HCT116 (cell line): ENCODE results near the gene RINT1. TPM values are rescaled to one million over a fixed set of nuclear protein-coding genes. Genes with fewer than 3 reads are reported as not detected.

Experiments used
- ATAC-seq: fragments of 200-7000 bp; cut with Tn5 transposase; 2 replicates; pipeline ENCODE4 v1.9.1; 2020; ENCODE audit warnings: mild to moderate bottlenecking, moderate library complexity
- BruUV-seq: library from RNA; stranded (reverse); fragments of 400-500 nt; replicated peaks from 2 replicates; lab custom pipeline; 2021; lab: Mats Ljungman, UMichigan
- CTCF ChIA-PET: fragments of 300-600 bp; sonication (Branson Sonifier 250); formaldehyde crosslinking; loops from one replicate; lab custom pipeline; 2021; ENCODE audit warnings: antibody characterized with exemption; lab: Charles Lee
- POLR2A ChIA-PET: fragments of 300-600, 350-600 bp; sonication (Branson Sonifier 250); formaldehyde crosslinking; loops from one replicate; lab custom pipeline; 2021; ENCODE audit warnings: antibody characterized with exemption; lab: Charles Lee
- RAD21 ChIA-PET, 2 experiments: fragments of 300-600 bp; sonication (Branson Sonifier 250); formaldehyde crosslinking; loops; one replicate each; lab custom pipeline; 2023; ENCODE audit warnings: low total read pairs in 2 of 2; ENCODE audit not compliant: uncharacterized antibody in 2 of 2, unreplicated experiment in 2 of 2, low non-redundant PET in 1 of 2; lab: Charles Lee
- DNase-seq: peaks from one replicate; pipeline ENCODE4 v3.0.0-alpha.2; 2010; ENCODE audit warnings: low read depth, low spot score
- H2AFZ ChIP-seq: fragments of 200-600 bp; shearing (Covaris generic), sonication (generic); 2 replicates; pipeline ENCODE4 v1.6.1; 2017; ENCODE audit warnings: low read depth, mixed run types, mixed read lengths, antibody characterized with exemption, low read length; ENCODE audit not compliant: poor library complexity, severe bottlenecking
- H3K27ac ChIP-seq: 2 replicates; pipeline ENCODE4 v1.5.1; 2012; ENCODE audit warnings: low read depth, low read length
- H3K27me3 ChIP-seq: fragments of 200-600 bp; sonication (generic); 2 replicates; pipeline ENCODE4 v1.6.1; 2016; ENCODE audit warnings: mixed run types, low read length, mixed read lengths; ENCODE audit not compliant: insufficient read depth
- H3K36me3 ChIP-seq, 2 experiments: fragments of 200-500 bp in 1 of 2; fragments of 200-600 bp in 1 of 2; sonication (Bioruptor generic) in 1 of 2; sonication (generic) in 1 of 2; 2 replicates each; pipeline versions ENCODE4 v1.5.1 to v1.6.1; 2014 to 2016; ENCODE audit warnings: low read length in 2 of 2, inconsistent platforms in 1 of 2, mixed read lengths in 1 of 2, mixed run types in 1 of 2; ENCODE audit not compliant: insufficient read depth in 2 of 2, control insufficient read depth in 1 of 2
- H3K4me1 ChIP-seq, 2 experiments: fragments of 200-600 bp in 1 of 2; sonication (generic) in 1 of 2; 2 replicates each; pipeline versions ENCODE4 v1.5.1 to v1.6.1; 2012 to 2017; ENCODE audit warnings: low read length in 2 of 2, inconsistent platforms in 1 of 2, mild to moderate bottlenecking in 1 of 2, mixed read lengths in 1 of 2, mixed run types in 1 of 2, moderate library complexity in 1 of 2; ENCODE audit not compliant: insufficient read depth in 2 of 2, control insufficient read depth in 1 of 2
- H3K4me2 ChIP-seq: fragments of 200-600 bp; sonication (generic); 2 replicates; pipeline ENCODE4 v1.6.1; 2017; ENCODE audit warnings: mixed run types, low read length, mixed read lengths
- H3K4me3 ChIP-seq, 2 experiments: fragments of 200-600 bp in 1 of 2; sonication (generic) in 1 of 2; replicated peaks in 1 of 2; 2 replicates each; pipeline ENCODE4 v1.5.1; 2011 to 2016; ENCODE audit warnings: low read length in 2 of 2, control low read depth in 1 of 2, low read depth in 1 of 2, mild to moderate bottlenecking in 1 of 2, mixed read lengths in 1 of 2, mixed run types in 1 of 2
- H3K79me2 ChIP-seq: fragments of 200-600 bp; sonication (generic); 2 replicates; pipeline ENCODE4 v1.6.1; 2017; ENCODE audit warnings: mild to moderate bottlenecking, mixed run types, low read length, moderate library complexity, mixed read lengths; ENCODE audit not compliant: insufficient read depth
- H3K9ac ChIP-seq: fragments of 200-600 bp; sonication (generic); 2 replicates; pipeline ENCODE4 v1.6.1; 2016; ENCODE audit warnings: low read length, mixed read lengths
- H3K9me2 ChIP-seq: fragments of 200-600 bp; sonication (generic), shearing (Covaris generic); 2 replicates; pipeline ENCODE4 v1.6.1; 2017; ENCODE audit warnings: mixed run types, mild to moderate bottlenecking, moderate library complexity; ENCODE audit not compliant: insufficient read depth
- H3K9me3 ChIP-seq, 2 experiments: fragments of 200-500 bp in 1 of 2; fragments of 200-600 bp in 1 of 2; sonication (Bioruptor generic) in 1 of 2; sonication (generic) in 1 of 2; 2 replicates each; pipeline ENCODE4 v1.6.1; 2014 to 2017; ENCODE audit warnings: low read length in 2 of 2, mixed read lengths in 2 of 2, inconsistent platforms in 1 of 2, low read depth in 1 of 2, mild to moderate bottlenecking in 1 of 2, mixed run types in 1 of 2, moderate library complexity in 1 of 2; ENCODE audit not compliant: control insufficient read depth in 1 of 2, insufficient read depth in 1 of 2
- H4K20me1 ChIP-seq: fragments of 200-600 bp; sonication (generic), shearing (Covaris generic); 2 replicates; pipeline ENCODE4 v1.6.1; 2017; ENCODE audit warnings: mixed run types, mild to moderate bottlenecking, moderate library complexity; ENCODE audit not compliant: insufficient read depth
- CEBPB ChIP-seq: IDR thresholded peaks from 2 replicates; pipeline ENCODE4 v1.6.1; 2012; ENCODE audit warnings: low read depth
- ELF1 ChIP-seq: IDR thresholded peaks from 2 replicates; pipeline ENCODE4 v1.6.1; 2012; ENCODE audit warnings: low read depth, borderline replicate concordance
- EZH2phosphoT487 ChIP-seq: fragments of 200-600 bp; IDR thresholded peaks from 2 replicates; pipeline ENCODE4 v1.6.1; 2018; ENCODE audit warnings: antibody characterized with exemption, borderline replicate concordance
- FOSL1 ChIP-seq: IDR thresholded peaks from 2 replicates; pipeline ENCODE4 v1.6.1; 2012; ENCODE audit warnings: low read depth
- JUND ChIP-seq: IDR thresholded peaks from 2 replicates; pipeline ENCODE4 v1.6.1; 2012
- POLR2A ChIP-seq: IDR thresholded peaks from 2 replicates; pipeline ENCODE4 v1.7.0; 2011; ENCODE audit warnings: borderline replicate concordance; ENCODE audit not compliant: insufficient read depth, insufficient read length; ENCODE audit errors: extremely low read depth
- POLR2AphosphoS5 ChIP-seq: IDR thresholded peaks from 2 replicates; pipeline ENCODE4 v1.6.1; 2011; ENCODE audit warnings: mild to moderate bottlenecking, low read depth, low read length, moderate library complexity
- RAD21 ChIP-seq: IDR thresholded peaks from 2 replicates; pipeline ENCODE4 v1.6.1; 2012; ENCODE audit warnings: low read depth, mild to moderate bottlenecking
- SIN3A ChIP-seq: IDR thresholded peaks from 2 replicates; pipeline ENCODE4 v1.6.1; 2012; ENCODE audit warnings: low read depth
- TCF7L2 ChIP-seq: IDR thresholded peaks from 2 replicates; pipeline ENCODE4 v1.7.0; 2011; ENCODE audit warnings: borderline replicate concordance, inconsistent platforms; ENCODE audit not compliant: insufficient read depth, insufficient read length; ENCODE audit errors: extremely low read depth
- YY1 ChIP-seq: IDR thresholded peaks from 2 replicates; pipeline ENCODE4 v1.6.1; 2011; ENCODE audit warnings: low read length, low read depth, moderate library complexity, mild to moderate bottlenecking; ENCODE audit not compliant: insufficient replicate concordance; ENCODE audit errors: extremely low read depth
- ZBTB33 ChIP-seq: IDR thresholded peaks from 2 replicates; pipeline ENCODE4 v1.6.1; 2011; ENCODE audit warnings: mild to moderate bottlenecking, low read length, moderate library complexity; ENCODE audit not compliant: insufficient replicate concordance; ENCODE audit errors: extremely low read depth
- ZFX ChIP-seq: fragments of 450-650 bp; IDR thresholded peaks from 2 replicates; pipeline ENCODE4 v1.6.1; 2017
- ZNF274 ChIP-seq: fragments of 200-500 bp; sonication (Bioruptor generic); IDR thresholded peaks from 2 replicates; pipeline ENCODE4 v1.6.1; 2014; ENCODE audit warnings: mild to moderate bottlenecking, low read depth, low read length, inconsistent platforms
- intact Hi-C: fragments of 100-400 bp; cut with micrococcal nuclease; formaldehyde crosslinking; loops from 2 replicates; pipeline ENCODE4 v1.10.0; 2022
- total RNA-seq: library from RNA; stranded (reverse); gene quantifications from one replicate; pipeline ENCODE4 v1.2.1, GENCODE V29; 2021; ENCODE audit not compliant: unreplicated experiment
- TF ChIP-seq, protein P1 (sequence below): IDR thresholded peaks from 2 replicates; pipeline ENCODE4 v1.6.1; 2012
- TF ChIP-seq, protein P2 (sequence below): IDR thresholded peaks from 2 replicates; pipeline ENCODE4 v1.6.1; 2012
- TF ChIP-seq, protein P3 (sequence below), 3 experiments: fragments of 200-600 bp in 1 of 3; sonication (generic) in 1 of 3; IDR thresholded peaks in 2 of 3; conservative IDR thresholded peaks in 1 of 3; 2 replicates each; pipeline ENCODE4 v1.5.1; 2012 to 2017; ENCODE audit warnings: low read depth in 2 of 3, low read length in 2 of 3, antibody characterized with exemption in 1 of 3, borderline replicate concordance in 1 of 3, control low read depth in 1 of 3, mild to moderate bottlenecking in 1 of 3, mixed read lengths in 1 of 3, mixed run types in 1 of 3, moderate library complexity in 1 of 3; ENCODE audit not compliant: insufficient read depth in 1 of 3

The RINT1 gene
- total RNA-seq, 1 experiment from 2014 or later: 24.3 TPM

- H3K36me3 ChIP-seq: peaks cover 21 to 46% of the 10 kb centered on the region in 2 experiments
- no peak overlapping the region for H2AFZ ChIP-seq
- H3K27ac ChIP-seq: no peak overlapping the region
- no peak overlapping the region for H3K4me3 ChIP-seq
- no peak for ATAC-seq
- ChIA-PET CTCF (no interaction called here), RAD21 (no interaction called here), POLR2A (interaction anchor here (0.6 kb wide), 1 partner anchor 16 kb away, joined by 3 read pairs; no protein-coding TSS in a partner anchor)
- no TSS peak for BruUV-seq
- H3K4me1 ChIP-seq: peaks cover 0 to 2% of the 10 kb centered on the region in 2 experiments; a peak in 2 of 4 replicates
- no peaks in the 10 kb centered on the region for H3K9me2 ChIP-seq
- H3K9ac ChIP-seq: no peak overlapping the region
- H3K9me3 ChIP-seq: no peaks in the 10 kb centered on the region
- no peaks in the 10 kb centered on the region for H4K20me1 ChIP-seq
- intact Hi-C loops: no loop called here
- H3K27me3 ChIP-seq: no peaks in the 10 kb centered on the region
- no peak for DNase-seq
- H3K4me2 ChIP-seq: no peak overlapping the region
- peaks cover 26% of the 10 kb centered on the region for H3K79me2 ChIP-seq
- TF ChIP-seq JUND (no peak), ZFX (no peak), ZNF274 (no peak), FOSL1 (no peak), CEBPB (no peak), SIN3A (no peak), EZH2phosphoT487 (no peak), POLR2A (no peak), RAD21 (no peak), POLR2AphosphoS5 (no peak), YY1 (no peak), TCF7L2 (no peak), ELF1 (no peak), ZBTB33 (no peak)
- TF ChIP-seq, protein P1, sequence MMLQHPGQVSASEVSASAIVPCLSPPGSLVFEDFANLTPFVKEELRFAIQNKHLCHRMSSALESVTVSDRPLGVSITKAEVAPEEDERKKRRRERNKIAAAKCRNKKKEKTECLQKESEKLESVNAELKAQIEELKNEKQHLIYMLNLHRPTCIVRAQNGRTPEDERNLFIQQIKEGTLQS: no peak
- TF ChIP-seq, protein P2, sequence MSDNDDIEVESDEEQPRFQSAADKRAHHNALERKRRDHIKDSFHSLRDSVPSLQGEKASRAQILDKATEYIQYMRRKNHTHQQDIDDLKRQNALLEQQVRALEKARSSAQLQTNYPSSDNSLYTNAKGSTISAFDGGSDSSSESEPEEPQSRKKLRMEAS: no peak
- TF ChIP-seq, protein P3, sequence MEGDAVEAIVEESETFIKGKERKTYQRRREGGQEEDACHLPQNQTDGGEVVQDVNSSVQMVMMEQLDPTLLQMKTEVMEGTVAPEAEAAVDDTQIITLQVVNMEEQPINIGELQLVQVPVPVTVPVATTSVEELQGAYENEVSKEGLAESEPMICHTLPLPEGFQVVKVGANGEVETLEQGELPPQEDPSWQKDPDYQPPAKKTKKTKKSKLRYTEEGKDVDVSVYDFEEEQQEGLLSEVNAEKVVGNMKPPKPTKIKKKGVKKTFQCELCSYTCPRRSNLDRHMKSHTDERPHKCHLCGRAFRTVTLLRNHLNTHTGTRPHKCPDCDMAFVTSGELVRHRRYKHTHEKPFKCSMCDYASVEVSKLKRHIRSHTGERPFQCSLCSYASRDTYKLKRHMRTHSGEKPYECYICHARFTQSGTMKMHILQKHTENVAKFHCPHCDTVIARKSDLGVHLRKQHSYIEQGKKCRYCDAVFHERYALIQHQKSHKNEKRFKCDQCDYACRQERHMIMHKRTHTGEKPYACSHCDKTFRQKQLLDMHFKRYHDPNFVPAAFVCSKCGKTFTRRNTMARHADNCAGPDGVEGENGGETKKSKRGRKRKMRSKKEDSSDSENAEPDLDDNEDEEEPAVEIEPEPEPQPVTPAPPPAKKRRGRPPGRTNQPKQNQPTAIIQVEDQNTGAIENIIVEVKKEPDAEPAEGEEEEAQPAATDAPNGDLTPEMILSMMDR (IDR thresholded peaks at IDR 0.05 in 2 of 3, conservative IDR thresholded peaks at IDR 0.05 in 1 of 3; ENCODE audit: borderline replicate concordance in 1 of 3, insufficient read depth in 1 of 3, low read depth in 2 of 3, low read length in 2 of 3): no peak
Observed at GRCh38 chr7:105538339-105538738, 6.3 kb downstream of the RINT1 start.
